Left lobe of liver (tissue), 2 donors: ENCODE measurements around the gene SCGB1C1. TPM values are rescaled to one million over a fixed set of nuclear protein-coding genes. Genes with fewer than 3 reads are reported as not detected.
A peak's percentile ranks its signal among the peaks of the same experiment; 100 is the strongest.

Experiments
- ATAC-seq: fragments of 200-7000 bp; cut with Tn5 transposase; one replicate; pipeline ENCODE4 v1.9.1; 2020; ENCODE audit warnings: mild to moderate bottlenecking, moderate library complexity
- DNase-seq: peaks from one replicate; pipeline ENCODE4 v3.0.0-alpha.2; 2020; ENCODE audit warnings: low spot score
- total RNA-seq: library from RNA; stranded (reverse); gene quantifications from one replicate; pipeline ENCODE4 v1.2.1, GENCODE V29; 2021
- donor health status: DM: no; HTN: no; CAD: no; lungs with moderate emphysema.
- donor health status: DM: no; HTN: yes; CAD: no.

The SCGB1C1 gene
- total RNA-seq, 1 donor from 2014 or later, result not detected

DNA sequence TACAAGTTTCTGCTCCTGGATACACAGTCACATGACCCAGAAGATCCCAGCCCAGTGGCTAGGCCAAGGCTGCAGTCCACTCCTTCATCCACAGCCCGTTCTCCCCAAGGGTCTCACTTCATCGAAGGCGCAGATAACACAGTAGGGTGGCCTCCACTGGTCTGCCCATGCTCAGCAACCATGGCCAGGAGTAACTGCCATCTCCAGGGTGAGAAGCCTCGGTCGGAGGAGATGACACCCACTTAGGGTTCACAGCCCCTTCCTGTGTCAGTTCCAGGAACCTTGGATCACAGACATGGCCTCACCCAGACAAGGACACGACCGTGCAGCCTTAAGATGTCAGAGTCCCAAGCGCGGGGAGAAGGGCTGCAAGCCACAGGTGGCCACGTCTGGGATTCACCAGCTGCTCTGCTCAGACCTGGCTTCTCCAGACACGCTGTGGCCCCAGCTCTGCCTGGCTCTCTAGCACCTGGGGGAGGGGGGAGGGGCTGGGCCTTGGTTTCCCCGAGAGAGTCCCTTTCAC lies 11.8 kb downstream of the SCGB1C1 start:
- ATAC-seq (no peak), DNase-seq (peak; percentile 42)

DNA sequence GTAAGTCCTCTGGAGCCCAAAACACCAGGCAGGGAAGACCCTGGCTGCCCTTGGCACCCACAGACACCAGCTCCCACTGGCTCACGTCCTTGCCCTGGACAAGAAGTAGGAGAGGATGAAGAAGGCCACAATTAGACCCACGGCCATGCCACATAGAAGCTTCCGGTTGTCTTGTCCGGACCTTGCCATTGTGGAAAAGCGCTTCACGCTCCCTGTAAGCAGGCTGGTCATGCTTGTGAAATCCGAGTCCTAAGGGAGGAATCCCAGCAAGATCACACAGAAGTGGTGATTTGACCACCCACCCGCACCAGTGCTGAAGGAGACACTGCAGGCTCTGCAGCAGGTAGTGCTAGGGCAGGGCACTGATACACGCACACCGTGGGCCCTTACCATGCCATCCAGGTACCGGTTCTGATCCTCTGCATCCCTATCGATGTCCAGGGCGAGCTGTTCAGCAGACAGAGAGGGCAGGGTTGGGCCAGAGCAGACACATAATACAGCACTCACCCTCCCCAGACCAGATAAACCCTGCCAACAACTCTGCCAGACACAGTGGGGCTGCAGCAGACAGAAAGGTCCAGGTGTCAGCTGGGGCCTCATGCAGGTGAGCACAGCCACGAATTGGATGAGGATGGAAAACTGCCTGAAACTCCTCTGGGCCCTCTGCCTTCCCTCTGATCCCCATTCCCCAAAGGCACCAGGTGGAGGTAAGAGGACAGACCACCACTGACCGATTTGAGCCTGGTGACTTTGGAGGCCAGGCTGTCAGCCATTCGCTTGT lies 12.5 kb downstream of the SCGB1C1 start:
- no peak for ATAC-seq
- peak; percentile 41 for DNase-seq

DNA sequence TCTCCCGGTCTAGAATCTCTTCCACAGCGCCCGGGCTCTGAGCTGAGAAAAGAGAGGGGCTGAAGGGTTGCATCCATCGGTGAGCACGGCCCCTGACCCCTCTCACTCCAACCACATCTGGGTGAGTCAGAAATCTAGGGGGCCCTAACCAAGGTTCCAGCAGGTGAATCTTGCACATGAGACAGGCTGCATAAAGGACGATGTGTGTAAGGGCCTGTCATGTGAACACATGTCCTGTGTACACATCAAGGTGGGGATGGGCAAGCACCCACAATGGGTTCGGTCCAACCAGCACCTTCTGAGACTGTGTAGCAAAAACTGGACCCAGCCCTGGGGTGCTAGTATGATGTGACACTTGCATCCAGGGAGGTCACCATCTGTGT lies 13.1 kb downstream of the SCGB1C1 start:
- no peak for ATAC-seq
- DNase-seq, result peak; percentile 44

DNA sequence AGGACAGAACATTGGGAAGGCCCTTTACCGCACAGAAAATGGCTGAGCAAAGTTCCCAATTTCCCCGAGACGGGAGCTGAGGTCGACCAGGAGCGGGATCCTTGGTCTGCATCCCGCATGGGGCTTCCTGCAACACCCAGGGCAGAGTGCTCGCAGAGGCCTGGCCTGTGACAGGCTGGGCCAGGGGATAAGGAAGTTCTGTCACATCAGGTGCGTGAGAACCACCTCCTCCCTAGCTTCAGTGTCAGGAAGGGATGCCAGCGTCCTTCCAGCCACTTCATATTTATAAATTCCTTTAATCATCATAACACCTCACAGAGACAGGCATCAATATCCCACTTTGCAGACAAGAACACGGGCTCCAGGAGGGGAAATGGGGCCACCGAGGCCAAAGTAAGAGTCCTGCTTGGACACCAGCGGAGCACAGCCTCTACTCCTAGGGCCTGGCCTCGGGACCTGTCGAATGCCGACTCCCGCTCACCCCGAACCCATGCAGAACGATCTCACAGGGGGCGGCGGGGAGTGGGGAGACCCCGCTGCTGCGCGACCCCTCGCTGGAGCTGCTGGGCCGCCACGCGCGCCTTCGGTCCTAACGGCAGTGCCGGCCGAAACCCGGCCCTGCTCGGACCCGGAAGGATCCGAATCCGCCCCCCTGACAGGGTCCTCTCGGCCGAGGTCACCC lies 13.8 kb downstream of the SCGB1C1 start:
- ATAC-seq, result peak; percentile 6
- DNase-seq, result no peak

DNA sequence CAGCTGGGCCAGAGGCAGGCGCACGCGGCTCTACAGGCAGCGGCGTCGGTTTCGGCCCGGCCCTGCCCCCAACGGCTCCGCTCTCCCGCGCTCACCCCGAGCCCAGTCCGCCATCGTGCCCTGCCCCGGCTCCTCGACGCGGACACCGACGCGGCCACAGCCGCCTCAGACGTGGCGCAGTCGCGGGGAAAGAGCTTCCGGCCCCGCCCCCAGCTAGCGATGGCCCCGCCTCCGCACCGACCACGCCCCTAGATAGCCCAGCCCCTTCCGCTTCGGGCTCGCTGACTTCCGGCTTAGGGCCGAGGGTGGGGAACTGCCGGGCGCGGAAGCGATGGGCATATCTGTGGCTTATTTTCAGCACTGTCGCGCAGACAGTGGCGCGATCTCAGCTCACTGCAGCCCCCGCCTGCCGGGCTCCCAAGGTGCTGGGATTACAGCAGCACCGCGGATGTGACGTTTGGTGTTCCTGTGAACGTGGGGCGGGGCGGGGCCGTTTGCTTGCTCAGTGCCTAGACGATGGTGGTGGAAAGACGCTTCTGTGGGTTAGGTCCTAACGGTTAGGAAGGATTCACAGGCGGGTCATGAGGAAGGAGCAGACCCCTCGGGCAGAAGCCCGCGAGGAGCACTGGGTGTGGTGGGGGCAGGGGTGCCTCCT lies 14.5 kb downstream of the SCGB1C1 start, which contains the start of the genes BET1L and RIC8A:
BET1L (minus strand) TSS at position 192 of the 655 bp plus-strand sequence; CDS start at position 114, 78 bp downstream.
RIC8A (plus strand) TSS at position 501 of the 655 bp plus-strand sequence. CDS start 1,147 bp downstream, outside the sequence.
- peak; percentile 95 for DNase-seq
- ATAC-seq, result peak; percentile 88

DNA sequence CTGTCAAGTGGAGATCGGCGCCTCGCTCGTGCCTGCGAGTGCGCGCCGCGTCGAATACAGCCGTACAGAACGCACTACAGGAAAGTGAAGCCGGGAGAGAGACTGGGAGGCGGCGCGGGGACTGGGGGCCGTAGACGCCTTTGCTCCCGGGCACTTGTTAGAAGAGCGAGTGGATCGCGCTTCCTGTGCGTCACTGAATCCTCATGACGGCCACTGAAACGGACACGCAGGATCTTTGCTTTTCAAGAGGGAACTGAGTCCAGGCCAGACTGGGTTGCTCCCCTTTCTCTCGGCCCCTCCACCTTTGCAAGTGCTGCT lies 14.9 kb downstream of the SCGB1C1 start:
- ATAC-seq (peak; percentile 10), DNase-seq (no peak)

DNA sequence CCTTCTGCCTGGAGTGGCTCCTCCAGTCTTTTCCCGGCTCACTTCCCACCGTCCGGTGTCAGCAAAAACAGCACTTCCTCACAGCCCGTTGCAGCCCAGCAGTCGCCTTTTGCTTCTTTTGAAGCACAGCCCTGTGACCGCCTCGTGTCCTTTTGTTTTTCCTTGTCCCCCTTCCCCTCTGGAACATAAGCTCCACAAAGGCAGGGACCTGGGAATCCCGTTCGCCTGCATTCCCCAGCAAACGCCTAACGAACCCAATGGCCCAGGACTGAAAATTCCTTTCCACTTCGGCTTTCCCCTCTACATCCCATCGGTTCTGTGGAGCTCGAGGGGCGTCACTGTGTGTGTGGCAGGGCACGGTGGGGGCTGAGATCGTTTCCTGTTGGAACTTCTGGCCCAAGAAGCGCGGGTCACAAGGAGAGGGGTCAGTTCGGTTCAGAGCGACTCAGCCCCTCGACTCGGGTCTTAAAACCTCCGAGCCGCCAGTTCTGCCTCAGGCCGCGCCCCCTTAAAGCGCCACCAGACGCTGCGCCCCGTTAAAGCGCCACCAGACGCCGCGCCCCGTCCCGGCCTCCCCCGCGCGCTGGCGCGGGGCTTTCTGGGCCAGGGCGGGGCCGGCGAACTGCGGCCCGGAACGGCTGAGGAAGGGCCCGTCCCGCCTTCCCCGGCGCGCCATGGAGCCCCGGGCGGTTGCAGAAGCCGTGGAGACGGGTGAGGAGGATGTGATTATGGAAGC lies 15.5 kb downstream of the SCGB1C1 start:
- DNase-seq, result peak; percentile 85
- ATAC-seq, result peak; percentile 77

DNA sequence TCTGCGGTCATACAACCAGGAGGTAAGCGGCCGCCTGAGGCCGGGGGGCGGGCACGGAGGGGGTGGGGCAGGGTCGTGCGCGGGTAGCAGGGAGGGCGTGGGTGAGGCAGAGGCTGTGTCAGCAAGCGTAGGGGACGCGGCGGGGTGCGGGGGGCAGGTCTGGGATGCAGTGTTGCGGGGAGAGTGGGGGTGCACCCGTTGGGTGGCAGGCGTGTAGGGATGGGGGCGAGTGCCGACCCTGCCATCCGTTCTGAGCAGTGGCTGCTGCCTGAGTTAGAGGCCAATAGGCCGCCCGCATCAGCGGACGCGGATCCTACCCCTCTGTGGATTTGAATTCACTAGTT lies 16.0 kb downstream of the SCGB1C1 start:
- ATAC-seq (no peak), DNase-seq (no peak)

DNA sequence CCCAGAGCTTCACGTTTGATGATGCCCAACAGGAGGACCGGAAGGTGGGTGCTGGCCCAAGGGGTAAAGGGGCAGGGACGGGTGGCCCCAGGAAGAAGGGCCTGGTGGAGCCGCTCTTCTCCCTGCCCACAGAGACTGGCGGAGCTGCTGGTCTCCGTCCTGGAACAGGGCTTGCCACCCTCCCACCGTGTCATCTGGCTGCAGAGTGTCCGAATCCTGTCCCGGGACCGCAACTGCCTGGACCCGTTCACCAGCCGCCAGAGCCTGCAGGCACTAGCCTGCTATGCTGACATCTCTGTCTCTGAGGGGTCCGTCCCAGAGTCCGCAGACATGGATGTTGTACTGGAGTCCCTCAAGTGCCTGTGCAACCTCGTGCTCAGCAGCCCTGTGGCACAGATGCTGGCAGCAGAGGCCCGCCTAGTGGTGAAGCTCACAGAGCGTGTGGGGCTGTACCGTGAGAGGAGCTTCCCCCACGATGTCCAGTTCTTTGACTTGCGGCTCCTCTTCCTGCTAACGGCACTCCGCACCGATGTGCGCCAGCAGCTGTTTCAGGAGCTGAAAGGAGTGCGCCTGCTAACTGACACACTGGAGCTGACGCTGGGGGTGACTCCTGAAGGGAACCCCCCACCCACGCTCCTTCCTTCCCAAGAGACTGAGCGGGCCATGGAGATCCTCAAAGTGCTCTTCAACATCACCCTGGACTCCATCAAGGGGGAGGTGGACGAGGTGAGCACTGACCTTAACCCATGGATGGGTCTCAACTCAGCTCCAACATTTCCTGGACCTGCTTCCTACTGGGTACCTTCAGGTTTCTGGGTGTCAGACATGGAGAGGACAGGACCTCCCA lies 16.6 kb downstream of the SCGB1C1 start:
- ATAC-seq, result no peak
- DNase-seq, result no peak

DNA sequence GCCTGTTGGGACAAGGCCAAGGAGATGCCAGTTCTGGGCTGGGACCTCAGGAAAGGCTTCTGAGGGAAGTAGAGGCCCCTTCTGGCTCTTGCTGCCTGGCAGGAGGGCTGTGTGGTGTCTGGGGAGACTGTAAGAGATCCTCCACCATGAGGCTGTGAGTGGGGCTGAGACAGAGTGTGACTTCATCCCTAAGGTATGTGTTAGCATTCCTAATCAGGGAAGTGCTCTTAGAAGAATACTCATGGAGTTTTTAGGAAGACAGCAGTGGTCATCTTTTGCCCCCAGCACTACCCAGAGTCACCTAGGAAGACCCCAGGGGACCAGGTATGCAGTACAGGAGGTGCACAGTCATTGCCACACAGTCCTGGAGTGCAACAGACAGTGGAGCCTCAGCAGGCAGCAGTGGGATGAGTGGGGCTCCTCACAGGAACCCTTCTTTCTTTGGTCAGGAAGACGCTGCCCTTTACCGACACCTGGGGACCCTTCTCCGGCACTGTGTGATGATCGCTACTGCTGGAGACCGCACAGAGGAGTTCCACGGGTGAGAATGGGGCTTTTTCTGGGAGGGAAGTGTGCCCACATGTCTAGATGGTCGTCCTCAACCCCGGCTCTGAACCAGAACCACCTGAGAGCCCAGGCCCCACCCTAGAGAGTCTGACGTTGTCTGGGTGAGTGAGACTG lies 17.4 kb downstream of the SCGB1C1 start:
- ATAC-seq (no peak), DNase-seq (peak; percentile 35)

DNA sequence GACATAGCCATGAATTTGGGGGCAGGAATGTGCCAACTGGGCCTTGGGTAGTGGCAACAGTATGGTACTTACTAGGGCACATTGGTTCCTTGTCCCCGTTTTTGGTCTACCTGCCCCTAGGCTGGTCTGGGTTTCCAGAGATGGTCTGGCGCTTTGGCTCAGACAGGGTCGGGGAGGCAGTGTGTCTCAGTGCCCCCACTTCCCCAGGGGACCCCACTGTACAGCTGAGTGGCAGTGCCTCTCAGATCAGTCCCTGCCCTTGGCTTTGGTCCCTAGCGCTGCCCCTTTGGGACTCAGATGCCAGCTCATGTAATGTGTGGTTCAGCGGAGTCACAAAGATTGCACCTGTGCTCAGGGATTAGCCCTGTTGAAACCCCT lies 17.9 kb downstream of the SCGB1C1 start:
- peak; percentile 44 for DNase-seq
- ATAC-seq, result no peak

DNA sequence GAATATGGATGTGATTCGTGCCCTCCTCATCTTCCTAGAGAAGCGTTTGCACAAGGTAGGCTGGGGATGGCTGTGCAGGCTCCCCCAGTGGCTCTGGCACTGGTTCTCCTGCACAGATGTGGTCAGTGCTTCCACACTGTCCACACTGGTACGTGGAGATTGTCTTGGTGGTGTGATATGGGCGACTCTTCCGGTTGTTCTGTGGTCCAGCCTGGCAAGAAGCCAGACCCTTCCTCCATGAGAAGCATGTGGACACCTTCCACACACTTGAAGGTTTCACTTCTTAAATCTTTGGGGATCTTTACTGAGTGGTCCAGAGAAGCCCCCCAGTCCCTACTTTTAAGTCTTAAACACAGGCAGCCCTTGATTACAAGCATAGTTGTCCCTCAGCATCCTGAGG lies 18.4 kb downstream of the SCGB1C1 start:
- peak; percentile 45 for DNase-seq
- no peak for ATAC-seq

DNA sequence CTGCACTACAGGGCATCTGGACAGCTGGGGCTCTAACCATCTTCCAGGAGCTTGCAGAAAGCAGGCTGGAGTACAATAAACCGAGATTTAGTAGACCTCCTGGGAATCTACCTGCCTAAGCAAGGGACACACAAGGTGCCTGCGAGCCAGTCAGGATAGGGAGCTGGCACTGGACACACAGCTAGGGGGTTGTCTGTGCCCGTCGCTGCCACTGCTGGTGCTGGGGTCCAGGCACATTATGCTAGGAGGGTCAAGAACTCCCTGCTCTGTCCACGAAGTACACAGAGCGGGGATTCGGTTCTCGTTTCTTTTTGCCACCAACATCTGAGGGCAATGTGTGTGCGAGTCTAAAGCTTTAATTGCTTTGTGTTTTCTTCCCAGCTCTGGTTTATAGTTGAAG lies 18.9 kb downstream of the SCGB1C1 start:
- DNase-seq, result peak; percentile 35
- ATAC-seq, result no peak

DNA sequence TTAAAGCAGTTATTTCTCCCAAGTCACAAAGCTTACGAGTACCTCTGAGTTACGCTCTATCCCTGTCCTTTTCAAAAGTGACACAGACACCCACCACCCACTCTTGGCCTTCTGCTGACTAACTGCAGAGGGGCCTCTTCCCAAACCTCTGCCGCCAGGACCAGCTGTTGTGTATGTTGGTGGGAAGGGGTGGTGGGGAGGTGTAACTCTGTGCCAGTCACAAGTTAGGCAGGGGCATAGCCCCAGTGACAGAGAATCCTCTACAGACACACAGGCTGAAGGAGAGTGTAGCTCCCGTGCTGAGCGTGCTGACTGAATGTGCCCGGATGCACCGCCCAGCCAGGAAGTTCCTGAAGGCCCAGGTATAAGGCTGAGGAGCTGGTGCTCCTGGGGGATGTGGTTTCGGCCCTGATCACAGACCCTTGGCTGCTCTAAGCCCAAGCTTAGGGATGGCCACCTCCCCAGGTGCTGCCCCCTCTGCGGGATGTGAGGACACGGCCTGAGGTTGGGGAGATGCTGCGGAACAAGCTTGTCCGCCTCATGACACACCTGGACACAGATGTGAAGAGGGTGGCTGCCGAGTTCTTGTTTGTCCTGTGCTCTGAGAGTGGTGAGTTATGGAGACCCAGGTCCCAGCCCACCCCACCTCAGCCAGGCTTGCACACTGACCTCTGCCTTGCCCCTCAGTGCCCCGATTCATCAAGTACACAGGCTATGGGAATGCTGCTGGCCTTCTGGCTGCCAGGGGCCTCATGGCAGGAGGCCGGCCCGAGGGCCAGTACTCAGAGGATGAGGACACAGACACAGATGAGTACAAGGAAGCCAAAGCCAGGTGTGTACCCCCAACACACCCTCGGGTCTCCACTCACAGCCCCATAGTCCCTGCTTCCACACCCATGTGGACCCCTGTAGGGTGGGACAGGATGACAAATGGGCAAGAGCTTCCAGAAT lies 19.5 kb downstream of the SCGB1C1 start:
- no peak for ATAC-seq
- no peak for DNase-seq

DNA sequence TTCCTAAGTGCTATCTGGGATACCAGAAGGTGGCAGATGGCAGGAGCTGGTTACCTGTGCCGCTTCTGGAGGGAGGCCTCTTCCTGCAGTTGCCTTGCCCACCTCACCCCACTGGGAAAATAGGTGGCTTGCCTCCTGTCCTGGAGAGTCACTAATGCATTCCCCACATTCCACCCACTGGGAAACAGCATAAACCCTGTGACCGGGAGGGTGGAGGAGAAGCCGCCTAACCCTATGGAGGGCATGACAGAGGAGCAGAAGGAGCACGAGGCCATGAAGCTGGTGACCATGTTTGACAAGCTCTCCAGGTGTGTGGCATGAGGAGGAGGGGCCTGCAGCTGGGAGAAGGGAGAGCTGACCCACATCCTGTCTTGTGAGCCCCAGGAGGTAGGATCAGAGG lies 20.2 kb downstream of the SCGB1C1 start:
- ATAC-seq, result no peak

DNA sequence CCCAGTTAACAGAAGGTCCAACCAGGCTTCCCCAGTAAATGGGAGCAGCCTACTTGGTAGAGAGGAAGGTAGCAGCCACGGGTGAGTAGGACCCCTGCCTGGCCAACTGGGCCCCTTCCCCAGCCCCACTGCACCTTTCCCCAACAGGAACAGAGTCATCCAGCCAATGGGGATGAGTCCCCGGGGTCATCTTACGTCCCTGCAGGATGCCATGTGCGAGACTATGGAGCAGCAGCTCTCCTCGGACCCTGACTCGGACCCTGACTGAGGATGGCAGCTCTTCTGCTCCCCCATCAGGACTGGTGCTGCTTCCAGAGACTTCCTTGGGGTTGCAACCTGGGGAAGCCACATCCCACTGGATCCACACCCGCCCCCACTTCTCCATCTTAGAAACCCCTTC lies 21.2 kb downstream of the SCGB1C1 start:
- DNase-seq (no peak), ATAC-seq (no peak)

More for the DNA sequence above, 20.2 kb downstream of the SCGB1C1 start:
- no peak for DNase-seq

DNA sequence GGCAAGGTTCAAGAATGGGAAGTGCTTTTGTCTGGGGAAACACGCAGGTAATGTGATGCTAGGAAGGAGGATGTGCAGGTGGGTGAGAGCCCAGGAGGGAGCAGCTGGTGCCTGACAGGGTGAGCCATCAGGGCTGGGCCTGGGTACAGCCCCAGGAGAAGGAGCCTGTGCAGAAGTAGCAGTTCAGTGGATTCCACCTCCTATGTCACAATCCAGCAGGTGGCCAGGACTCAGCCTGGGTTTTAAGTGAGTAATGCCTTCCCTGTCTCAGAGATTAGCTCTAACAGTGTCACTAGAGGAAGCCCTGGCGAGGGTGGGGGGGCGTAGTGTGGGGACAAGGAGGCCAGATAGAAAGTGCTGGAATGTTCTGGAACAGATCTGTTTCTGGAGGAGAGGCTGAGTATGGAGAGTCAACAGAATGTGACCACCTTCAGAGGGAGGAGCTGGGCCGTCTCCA lies 22.7 kb downstream of the SCGB1C1 start:
- ATAC-seq, result peak; percentile 23

More for the DNA sequence above, 22.7 kb downstream of the SCGB1C1 start:
- no peak for DNase-seq
